GM19239 (cell line): Measurements from ENCODE around the gene CRYM.
"Not testable (repeated sequence)": the region's sequence is repeated elsewhere in the genome, so short reads cannot be mapped to it uniquely, and the experiment has no call there.

Source experiments
- DNase-seq: peaks from one replicate; pipeline ENCODE4 v3.0.0; 2011; ENCODE audit warnings: low spot score; ENCODE audit not compliant: insufficient read length
- FAIRE-seq: peaks from 2 replicates; lab custom pipeline; 2011; peaks lifted over from hg19 to GRCh38; lab: Jason Lieb, UNC

Gene CRYM

GRCh38 chr16:21253470-21253869, 24.6 kb downstream of the CRYM start:
- FAIRE-seq (no peak), DNase-seq (no peak)

GRCh38 chr16:21250072-21250923, 27.8 kb downstream of the CRYM start:
- FAIRE-seq, result no peak
- no peak for DNase-seq

- not testable (repeated sequence) for FAIRE-seq
Measured at GRCh38 chr16:21248179-21248578, 29.9 kb downstream of the CRYM start.

GRCh38 chr16:21244518-21245215, 33.4 kb downstream of the CRYM start:
- no peak for FAIRE-seq
- DNase-seq, result no peak

More at GRCh38 chr16:21248179-21248578, 29.9 kb downstream of the CRYM start:
- not testable (repeated sequence) for DNase-seq

- DNase-seq (no peak), FAIRE-seq (no peak)
Measured at GRCh38 chr16:21242756-21243155, 35.3 kb downstream of the CRYM start.

GRCh38 chr16:21239646-21240045, 38.4 kb downstream of the CRYM start:
- FAIRE-seq, result no peak

GRCh38 chr16:21236831-21237230, 41.3 kb downstream of the CRYM start:
- DNase-seq (no peak), FAIRE-seq (no peak)

More at GRCh38 chr16:21239646-21240045, 38.4 kb downstream of the CRYM start:
- DNase-seq, result no peak

- FAIRE-seq (no peak), DNase-seq (no peak)
Measured at GRCh38 chr16:21235199-21235585, 42.9 kb downstream of the CRYM start.

- FAIRE-seq, result no peak
Measured at GRCh38 chr16:21233521-21234150, 44.5 kb downstream of the CRYM start, which contains the start of gene ANKS4B. Gene ANKS4B, plus strand, starts transcription at chr16:21233699. Its CDS starts 39 bp downstream, at chr16:21233738.

GRCh38 chr16:21233045-21233520, 45.0 kb downstream of the CRYM start:
- FAIRE-seq (no peak), DNase-seq (no peak)

More at GRCh38 chr16:21233521-21234150, 44.5 kb downstream of the CRYM start, which contains the start of gene ANKS4B:
- DNase-seq, result no peak

GRCh38 chr16:21228361-21228872, 49.7 kb downstream of the CRYM start:
- no peak for DNase-seq
- FAIRE-seq, result no peak

GRCh38 chr16:21227866-21228265, 50.2 kb downstream of the CRYM start:
- no peak for FAIRE-seq
- DNase-seq, result no peak

- FAIRE-seq, result no peak
- DNase-seq, result no peak
Measured at GRCh38 chr16:21226749-21227148, 51.3 kb downstream of the CRYM start.

- no peak for FAIRE-seq
- DNase-seq, result no peak
Measured at GRCh38 chr16:21224800-21225199, 53.3 kb downstream of the CRYM start.

GRCh38 chr16:21223787-21224186, 54.3 kb downstream of the CRYM start:
- FAIRE-seq (no peak), DNase-seq (no peak)

- no peak for FAIRE-seq
- no peak for DNase-seq
Measured at GRCh38 chr16:21222495-21223337, 55.4 kb downstream of the CRYM start.

GRCh38 chr16:21219551-21219950, 58.5 kb downstream of the CRYM start:
- FAIRE-seq (no peak), DNase-seq (no peak)

- FAIRE-seq, result no peak
- DNase-seq, result no peak
Measured at GRCh38 chr16:21218153-21218552, 59.9 kb downstream of the CRYM start.

GRCh38 chr16:21217121-21217520, 61.0 kb downstream of the CRYM start:
- DNase-seq (no peak), FAIRE-seq (no peak)
